ENCODE data around the gene GGTLC3.
"Not testable (repeated sequence)": the region's sequence is repeated elsewhere in the genome, so short reads cannot be mapped to it uniquely, and the experiment has no call there.

GRCh38 chr22:18533633-18534032, 15.7 kb upstream of the GGTLC3 start:
- not testable (repeated sequence) for TF ChIP-seq YY1 (IDR thresholded peaks at IDR 0.05; ENCODE audit: insufficient read depth, insufficient read length); ZNF274 (IDR thresholded peaks at IDR 0.05; ENCODE audit: low read depth, low read length)
